Heart left ventricle (tissue), 16 donors: ENCODE data around the gene IGFL4. TPM values are rescaled to one million over a fixed set of nuclear protein-coding genes. Genes with fewer than 3 reads are reported as not detected.

Experiments
- ATAC-seq, 4 donors: fragments of 200-7000 bp; cut with Tn5 transposase; one replicate each; pipeline ENCODE4 v1.9.1; 2020 to 2022; ENCODE audit warnings: moderate library complexity in 4 of 4, mild to moderate bottlenecking in 3 of 4, moderate number of reproducible peaks in 1 of 4
- DNase-seq, 5 donors: peaks; one replicate each; pipeline ENCODE4 v3.0.0-alpha.2; 2020
- H3K27ac ChIP-seq, 12 donors: fragments of 200-600 bp; sonication (generic) in 4 of 12; one replicate each; pipeline versions ENCODE4 v1.5.0 to v1.8.0; 2016 to 2022; ENCODE audit warnings: mild to moderate bottlenecking in 2 of 12
- H3K27me3 ChIP-seq, 9 donors: fragments of 200-600 bp; sonication (generic) in 2 of 9; one replicate each; pipeline versions ENCODE4 v1.5.1 to v1.8.0; 2016 to 2022; ENCODE audit warnings: mild to moderate bottlenecking in 3 of 9
- H3K36me3 ChIP-seq, 9 donors: fragments of 200-600 bp; sonication (generic) in 2 of 9; one replicate each; pipeline versions ENCODE4 v1.5.0 to v1.8.0; 2018 to 2022; ENCODE audit warnings: mild to moderate bottlenecking in 2 of 9
- H3K4me1 ChIP-seq, 12 donors: fragments of 200-600 bp; sonication (generic) in 4 of 12; one replicate each; pipeline versions ENCODE4 v1.5.0 to v1.8.0; 2016 to 2022; ENCODE audit warnings: mild to moderate bottlenecking in 3 of 12
- H3K4me3 ChIP-seq, 12 donors: fragments of 200-600 bp; sonication (generic) in 4 of 12; one replicate each; pipeline versions ENCODE4 v1.5.0 to v1.8.0; 2017 to 2022; ENCODE audit warnings: mild to moderate bottlenecking in 9 of 12, moderate library complexity in 4 of 12
- H3K9me3 ChIP-seq, 12 donors: fragments of 200-600 bp; sonication (generic) in 4 of 12; one replicate each; pipeline versions ENCODE4 v1.5.0 to v1.8.0; 2016 to 2022; ENCODE audit warnings: mild to moderate bottlenecking in 1 of 12
- POLR2A ChIP-seq, 2 donors: fragments of 450-650 bp; IDR thresholded peaks; one replicate each; pipeline ENCODE4 v1.6.1; 2017; ENCODE audit warnings: antibody characterized with exemption in 2 of 2, mild to moderate bottlenecking in 2 of 2, moderate library complexity in 2 of 2
- WGBS, 4 donors: extraction: QIAGEN DNeasy Blood & Tissue Kit in 2 of 4; methylation state at CpG; one replicate each; pipeline versions ENCODE4 v1.1.5 to v1.1.7; 2013 to 2018; 5-methylcytosine and 5-hydroxymethylcytosine counted together
- intact Hi-C, 10 donors: fragments of 100-400 bp; cut with DNase I; formaldehyde crosslinking; loops; one replicate each; pipeline versions ENCODE4 v1.11.1 to v1.14.2; 2022
- polyA plus RNA-seq, 2 donors: library from polyadenylated mRNA; stranded (reverse); fragments of 200-250 nt; gene quantifications; one replicate each; pipeline ENCODE4 v1.2.3, GENCODE V29; 2013
- total RNA-seq, 9 donors: library from RNA; depleted of rRNA in 2 of 9; stranded (reverse); fragments of >200 nt in 2 of 9; fragmentation: NEBNext Ultra II Directional in 3 of 9; extraction: Animal tissue kit (Norgen Biotek cat#: 25700) in 3 of 9; gene quantifications; one replicate each; pipeline versions ENCODE4 v1.1.0 to v1.2.4, GENCODE V29; 2016 to 2023
- TF ChIP-seq, protein P1 (sequence below), 12 donors: fragments of 200-600 bp; sonication (generic) in 4 of 12; IDR thresholded peaks; one replicate each; pipeline versions ENCODE4 v1.5.0 to v1.8.0; 2018 to 2022; ENCODE audit warnings: antibody characterized with exemption in 12 of 12, mild to moderate bottlenecking in 5 of 12
- donor health status: ischemic (EF 13 %, LVEDD 7.1; RV severe dilation, severe dysfunction).
- donor health status: healthy with polysubstance abuse.
- donor health status: DM: no; HTN: yes; CAD: no.
- donor health status: DM: no; HTN: no; CAD: no.
- donor health status: ischemic (EF 25% LVEDD 6.9; RV normal size, moderate dysfunction).
- donor health status: ischemic (EF 25% LVEDD 5.7; RV mildly dilated, moderate dysfunction).
- donor health status: healthy.
- donor health status: DM: yes; HTN: yes; CAD: no.
- donor health status: ischemic (EF 35%, LVEDD 5.7; RV mildly dilated, moderate dysfunction).
- donor health status: nonischemic (EF 11% LVEDD 7.7; RV severe dilation, severe dysfunction).
- donor health status: DM: yes; HTN: yes; CAD: no.
- donor health status: PGD.
- donor health status: ischemic (EF 29% LVEDD 5.4; RV normal size, mild dysfunction).
- donor health status: nonischemic (EF 23%, LVEDD 6.1; RV moderate dilation, normal function).

IGFL4 gene
- total and polyA plus RNA-seq, 11 donors: not detected

DNA sequence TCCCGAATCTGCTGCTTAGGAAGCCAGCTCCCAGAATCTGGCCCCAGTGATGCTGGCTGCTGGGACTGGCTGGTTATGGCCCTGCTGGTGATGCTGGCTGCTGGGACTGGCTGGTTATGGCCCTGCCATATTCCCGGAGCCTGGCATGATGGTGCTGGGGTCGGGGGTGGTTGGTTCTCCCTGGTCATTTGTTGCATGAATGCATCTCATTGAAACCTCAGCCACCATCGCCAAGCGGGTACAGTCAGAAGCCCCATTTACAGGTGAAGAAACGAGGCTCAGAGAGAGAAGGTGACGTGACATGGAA is 20.0 kb downstream of the IGFL4 start:
- peaks cover 0 to 8% (median 0%) of the 10 kb centered on the region in 9 donors for H3K36me3 ChIP-seq
- ATAC-seq (no peak), DNase-seq (no peak)
- H3K27me3 ChIP-seq: peaks cover 7 to 39% (median 19%) of the 10 kb centered on the region in 9 donors
- intact Hi-C loops: no loop called here
- WGBS, 4 donors: 90 to 98% (median 94%) methylated on average over 7 of the region's 7 CpGs
- peaks cover 0 to 14% (median 7%) of the 10 kb centered on the region in 12 donors for H3K4me1 ChIP-seq
- H3K4me3 ChIP-seq: no peak overlapping the region
- H3K27ac ChIP-seq: no peak overlapping the region
- H3K9me3 ChIP-seq: no peaks in the 10 kb centered on the region
- no peak for TF ChIP-seq POLR2A (IDR thresholded peaks at IDR 0.05)
- TF ChIP-seq, protein P1, sequence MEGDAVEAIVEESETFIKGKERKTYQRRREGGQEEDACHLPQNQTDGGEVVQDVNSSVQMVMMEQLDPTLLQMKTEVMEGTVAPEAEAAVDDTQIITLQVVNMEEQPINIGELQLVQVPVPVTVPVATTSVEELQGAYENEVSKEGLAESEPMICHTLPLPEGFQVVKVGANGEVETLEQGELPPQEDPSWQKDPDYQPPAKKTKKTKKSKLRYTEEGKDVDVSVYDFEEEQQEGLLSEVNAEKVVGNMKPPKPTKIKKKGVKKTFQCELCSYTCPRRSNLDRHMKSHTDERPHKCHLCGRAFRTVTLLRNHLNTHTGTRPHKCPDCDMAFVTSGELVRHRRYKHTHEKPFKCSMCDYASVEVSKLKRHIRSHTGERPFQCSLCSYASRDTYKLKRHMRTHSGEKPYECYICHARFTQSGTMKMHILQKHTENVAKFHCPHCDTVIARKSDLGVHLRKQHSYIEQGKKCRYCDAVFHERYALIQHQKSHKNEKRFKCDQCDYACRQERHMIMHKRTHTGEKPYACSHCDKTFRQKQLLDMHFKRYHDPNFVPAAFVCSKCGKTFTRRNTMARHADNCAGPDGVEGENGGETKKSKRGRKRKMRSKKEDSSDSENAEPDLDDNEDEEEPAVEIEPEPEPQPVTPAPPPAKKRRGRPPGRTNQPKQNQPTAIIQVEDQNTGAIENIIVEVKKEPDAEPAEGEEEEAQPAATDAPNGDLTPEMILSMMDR (IDR thresholded peaks at IDR 0.05): no peak

GRCh38 chr19:46019270-46019669 is 21.5 kb downstream of the IGFL4 start:
- Histone ChIP-seq H3K27me3 (peaks cover 7 to 44% (median 24%) of the 10 kb centered on the region in 9 donors), H3K4me3 (no peak overlapping the region), H3K36me3 (peaks cover 0 to 8% (median 0%) of the 10 kb centered on the region in 9 donors), H3K4me1 (peaks cover 0 to 28% (median 13%) of the 10 kb centered on the region in 12 donors), H3K27ac (no peak overlapping the region), H3K9me3 (no peaks in the 10 kb centered on the region)
- 77 to 84% (median 82%) methylated on average over 7 to 13 of the region's 13 CpGs for WGBS, 4 donors
- no peak for TF ChIP-seq POLR2A (IDR thresholded peaks at IDR 0.05)
- TF ChIP-seq, protein P1 (IDR thresholded peaks at IDR 0.05): no peak
- intact Hi-C loops: loop anchor here in 3 of 10 donors (5.0 to 10.0 kb wide), 4 partner anchors 92 to 157 kb away; partner anchors contain the start of genes FOXA3 (in 1 of the 3), MYPOP (in 1 of the 3) and SYMPK (in 1 of the 3)
- ATAC-seq (no peak), DNase-seq (no peak)

GRCh38 chr19:46018729-46019251 is 22.0 kb downstream of the IGFL4 start:
- TF ChIP-seq, protein P1 (IDR thresholded peaks at IDR 0.05): no peak
- TF ChIP-seq POLR2A (IDR thresholded peaks at IDR 0.05): no peak
- Histone ChIP-seq H3K4me1 (peaks cover 0 to 28% (median 13%) of the 10 kb centered on the region in 12 donors), H3K4me3 (no peak overlapping the region), H3K9me3 (no peaks in the 10 kb centered on the region), H3K36me3 (peaks cover 0 to 8% (median 0%) of the 10 kb centered on the region in 9 donors), H3K27ac (no peak overlapping the region), H3K27me3 (peaks cover 4 to 42% (median 25%) of the 10 kb centered on the region in 9 donors)
- 94 to 99% (median 96%) methylated on average over 8 to 10 of the region's 10 CpGs for WGBS, 4 donors
- no peak for ATAC-seq
- no peak for DNase-seq
- intact Hi-C loops: loop anchor here in 3 of 10 donors (5.0 to 10.0 kb wide), 4 partner anchors 91 to 156 kb away; partner anchors contain the start of genes FOXA3 (in 1 of the 3), MYPOP (in 1 of the 3) and SYMPK (in 1 of the 3)

GRCh38 chr19:46017874-46018675 is 22.7 kb downstream of the IGFL4 start:
- H3K4me1 ChIP-seq: peaks cover 0 to 28% (median 13%) of the 10 kb centered on the region in 12 donors
- ATAC-seq (no peak), DNase-seq (no peak)
- TF ChIP-seq, protein P1 (IDR thresholded peaks at IDR 0.05): no peak
- TF ChIP-seq POLR2A (IDR thresholded peaks at IDR 0.05): no peak
- H3K36me3 ChIP-seq: peaks cover 0 to 8% (median 0%) of the 10 kb centered on the region in 9 donors
- H3K9me3 ChIP-seq: no peaks in the 10 kb centered on the region
- H3K4me3 ChIP-seq: no peak overlapping the region
- H3K27ac ChIP-seq: no peak overlapping the region
- intact Hi-C loops: loop anchor here in 4 of 10 donors (2.0 to 10.0 kb wide), 5 partner anchors 91 to 156 kb away; partner anchors contain the start of genes FOXA3 (in 1 of the 4), MYPOP (in 1 of the 4) and SYMPK (in 1 of the 4)
- 95 to 97% (median 96%) methylated on average over 13 to 15 of the region's 15 CpGs for WGBS, 4 donors
- H3K27me3 ChIP-seq: peaks cover 4 to 36% (median 21%) of the 10 kb centered on the region in 9 donors
